ENCODE results near the gene TTC12. TPM values are rescaled to one million over a fixed set of nuclear protein-coding genes. Genes with fewer than 3 reads are reported as not detected.

The TTC12 gene
- total and polyA plus RNA-seq, 2 of the 4 experiments (the other 2 are of a cell fraction): 10.0 to 14.7 TPM

GRCh38 chr11:113269636-113270035 lies 44.7 kb upstream of the TTC12 start:
- no peaks in the 10 kb centered on the region for H3K9me3 ChIP-seq (ENCODE audit: control insufficient read depth, insufficient read depth, low read length)
- H2AK9ac ChIP-seq (replicated peaks; ENCODE audit: low read depth, low read length, poor library complexity): no peak overlapping the region
- H3K27ac ChIP-seq (ENCODE audit: insufficient read depth, low read length): no peak overlapping the region
- dilution Hi-C loops (cut with HindIII; ENCODE audit: low sequenced_read_pairs, unreplicated experiment): no loop called here
- no peak overlapping the region for H3K14ac ChIP-seq (replicated peaks; ENCODE audit: low read depth, low read length)
- no peak overlapping the region for H3K4ac ChIP-seq (ENCODE audit: low read depth, low read length)
- H4K8ac ChIP-seq (ENCODE audit: low read depth in 2 of 2, low read length in 2 of 2): no peak overlapping the region
- no peak overlapping the region for H3K4me2 ChIP-seq (ENCODE audit: low read depth, low read length)
- H3K23ac ChIP-seq (ENCODE audit: low read depth, low read length): no peak overlapping the region
- H2BK15ac ChIP-seq (ENCODE audit: low read depth, low read length): no peak overlapping the region
- no peak overlapping the region for H4K91ac ChIP-seq (ENCODE audit: insufficient read depth, low read depth, low read length)
- no peak overlapping the region for H3K56ac ChIP-seq (ENCODE audit: extremely low read depth, insufficient read depth, low read length)
- no peaks in the 10 kb centered on the region; the same call in 1 of the 2 replicates for H4K20me1 ChIP-seq (ENCODE audit: insufficient read depth, low read length)
- in situ Hi-C loops (cut with MboI; ENCODE audit: low sequenced_read_pairs): no loop called here
- H2BK20ac ChIP-seq (ENCODE audit: low read depth, low read length): no peak overlapping the region
- H3K18ac ChIP-seq (ENCODE audit: low read depth, low read length): no peak overlapping the region
- H2AK5ac ChIP-seq (ENCODE audit: low read depth, low read length): no peak overlapping the region
- H3K27me3 ChIP-seq (ENCODE audit: control insufficient read depth, insufficient read depth, low read length): no peaks in the 10 kb centered on the region; the same call in 1 of the 2 replicates
- no peaks in the 10 kb centered on the region for H3K9me1 ChIP-seq (ENCODE audit: insufficient read depth, low read length)
- BruUV-seq (replicated peaks): no TSS peak
- H2BK120ac ChIP-seq (ENCODE audit: low read depth, low read length): no peak overlapping the region
- no peak overlapping the region for H3K4me3 ChIP-seq (ENCODE audit: insufficient read depth, low read depth, low read length)
- POLR2A ChIA-PET (ENCODE audit: unreplicated experiment): no interaction called here
- H3K79me1 ChIP-seq (ENCODE audit: low read depth in 1 of 2, low read length in 2 of 2): no peaks in the 10 kb centered on the region
- ATAC-seq (ENCODE audit: low read depth) (no peak), DNase-seq (no peak)
- H2AFZ ChIP-seq (replicated peaks; ENCODE audit: low read length, poor library complexity): no peak overlapping the region
- H4K5ac ChIP-seq (ENCODE audit: low read depth, low read length): no peak overlapping the region
- TF ChIP-seq FOS (IDR thresholded peaks at IDR 0.05; ENCODE audit: low read depth, low read length): no peak
- TF ChIP-seq MAFK (IDR thresholded peaks at IDR 0.05; ENCODE audit: low read depth, low read length): no peak
- no peak for TF ChIP-seq NFE2L2 (IDR thresholded peaks at IDR 0.05; ENCODE audit: low read depth, low read length)
- no peak for TF ChIP-seq POLR2A (IDR thresholded peaks at IDR 0.05; ENCODE audit: low read depth, low read length)
- TF ChIP-seq RCOR1 (IDR thresholded peaks at IDR 0.05; ENCODE audit: insufficient replicate concordance, low read length): no peak
- TF ChIP-seq CEBPB (IDR thresholded peaks at IDR 0.05; ENCODE audit: low read depth, low read length): no peak
- no peak for TF ChIP-seq USF2 (IDR thresholded peaks at IDR 0.05; ENCODE audit: low read depth, low read length)
- no peak for TF ChIP-seq MXI1 (IDR thresholded peaks at IDR 0.05; ENCODE audit: borderline replicate concordance, low read depth, low read length)
- no peak for TF ChIP-seq SMC3 (IDR thresholded peaks at IDR 0.05; ENCODE audit: low read depth, low read length)
- no peak for TF ChIP-seq BHLHE40 (IDR thresholded peaks at IDR 0.05; ENCODE audit: low read depth, low read length)
- TF ChIP-seq MAZ (IDR thresholded peaks at IDR 0.05; ENCODE audit: borderline replicate concordance, low read depth, low read length): no peak
- TF ChIP-seq RFX5 (IDR thresholded peaks at IDR 0.05; ENCODE audit: low read depth, low read length): no peak
- no peak for TF ChIP-seq ELK1 (IDR thresholded peaks at IDR 0.05; ENCODE audit: borderline replicate concordance, low read depth, low read length)
- TF ChIP-seq CHD1 (IDR thresholded peaks at IDR 0.05; ENCODE audit: low read depth, low read length): no peak
- no peak overlapping the region for H3K9ac ChIP-seq (ENCODE audit: low read depth, low read length)
- CTCF ChIA-PET: no interaction called here
- H3K36me3 ChIP-seq (ENCODE audit: control insufficient read depth, insufficient read depth, low read length): no peaks in the 10 kb centered on the region
- no CpG with 5 or more reads among the region's 5 CpGs for WGBS, 2 experiments (ENCODE audit: extremely low coverage in 2 of 2, insufficient read length in 1 of 2)
- intact Hi-C loops (cut with micrococcal nuclease): no loop called here
- H3K4me1 ChIP-seq (ENCODE audit: control insufficient read depth, insufficient read depth, low read length): no peaks in the 10 kb centered on the region
- H2BK5ac ChIP-seq (ENCODE audit: low read depth, low read length, poor library complexity, severe bottlenecking): no peak overlapping the region

Measured in IMR-90 (cell line).